RWPE2 (cell line): ENCODE data around the gene KIAA1755.
A peak's percentile ranks its signal among the peaks of the same experiment; 100 is the strongest.

Experiments
- ATAC-seq: fragments of 200-7000 bp; cut with Tn5 transposase; 3 replicates; pipeline ENCODE4 v1.9.1; 2021; ENCODE audit warnings: low read depth
- DNase-seq: peaks from one replicate; pipeline ENCODE4 v3.0.0-alpha.2; 2020; ENCODE audit warnings: low spot score
- H3K27ac ChIP-seq: fragments of 450-650 bp; 2 replicates; pipeline ENCODE4 v1.5.1; 2017; ENCODE audit warnings: mild to moderate bottlenecking; ENCODE audit not compliant: poor library complexity, severe bottlenecking
- H3K27me3 ChIP-seq: fragments of 250-450 bp; sonication (Bioruptor Pico); 2 replicates; pipeline ENCODE4 v1.5.1; 2021; ENCODE audit warnings: mild to moderate bottlenecking, moderate library complexity; ENCODE audit not compliant: insufficient read depth, poor library complexity, severe bottlenecking
- H3K36me3 ChIP-seq: fragments of 250-450 bp; sonication (Bioruptor Pico); 2 replicates; pipeline ENCODE4 v1.5.1; 2020; ENCODE audit warnings: low read depth, mild to moderate bottlenecking, moderate library complexity
- H3K4me1 ChIP-seq: fragments of 250-450 bp; sonication (Bioruptor Pico); 2 replicates; pipeline ENCODE4 v1.5.1; 2021; ENCODE audit warnings: mild to moderate bottlenecking, moderate library complexity; ENCODE audit not compliant: insufficient read depth, poor library complexity, severe bottlenecking
- H3K4me3 ChIP-seq: fragments of 250-450 bp; sonication (Bioruptor Pico); 2 replicates; pipeline ENCODE4 v1.5.1; 2021; ENCODE audit warnings: mild to moderate bottlenecking, moderate library complexity; ENCODE audit not compliant: severe bottlenecking
- H3K9me3 ChIP-seq: fragments of 250-450 bp; sonication (Bioruptor Pico); 2 replicates; pipeline ENCODE4 v1.5.1; 2021; ENCODE audit warnings: mild to moderate bottlenecking, moderate library complexity; ENCODE audit not compliant: severe bottlenecking
- TF ChIP-seq, protein P1 (sequence below): fragments of 450-650 bp; IDR thresholded peaks from one replicate; pipeline ENCODE4 v1.5.1; 2017; ENCODE audit warnings: mild to moderate bottlenecking, moderate library complexity; ENCODE audit not compliant: poor library complexity, severe bottlenecking

Gene KIAA1755, protein sequence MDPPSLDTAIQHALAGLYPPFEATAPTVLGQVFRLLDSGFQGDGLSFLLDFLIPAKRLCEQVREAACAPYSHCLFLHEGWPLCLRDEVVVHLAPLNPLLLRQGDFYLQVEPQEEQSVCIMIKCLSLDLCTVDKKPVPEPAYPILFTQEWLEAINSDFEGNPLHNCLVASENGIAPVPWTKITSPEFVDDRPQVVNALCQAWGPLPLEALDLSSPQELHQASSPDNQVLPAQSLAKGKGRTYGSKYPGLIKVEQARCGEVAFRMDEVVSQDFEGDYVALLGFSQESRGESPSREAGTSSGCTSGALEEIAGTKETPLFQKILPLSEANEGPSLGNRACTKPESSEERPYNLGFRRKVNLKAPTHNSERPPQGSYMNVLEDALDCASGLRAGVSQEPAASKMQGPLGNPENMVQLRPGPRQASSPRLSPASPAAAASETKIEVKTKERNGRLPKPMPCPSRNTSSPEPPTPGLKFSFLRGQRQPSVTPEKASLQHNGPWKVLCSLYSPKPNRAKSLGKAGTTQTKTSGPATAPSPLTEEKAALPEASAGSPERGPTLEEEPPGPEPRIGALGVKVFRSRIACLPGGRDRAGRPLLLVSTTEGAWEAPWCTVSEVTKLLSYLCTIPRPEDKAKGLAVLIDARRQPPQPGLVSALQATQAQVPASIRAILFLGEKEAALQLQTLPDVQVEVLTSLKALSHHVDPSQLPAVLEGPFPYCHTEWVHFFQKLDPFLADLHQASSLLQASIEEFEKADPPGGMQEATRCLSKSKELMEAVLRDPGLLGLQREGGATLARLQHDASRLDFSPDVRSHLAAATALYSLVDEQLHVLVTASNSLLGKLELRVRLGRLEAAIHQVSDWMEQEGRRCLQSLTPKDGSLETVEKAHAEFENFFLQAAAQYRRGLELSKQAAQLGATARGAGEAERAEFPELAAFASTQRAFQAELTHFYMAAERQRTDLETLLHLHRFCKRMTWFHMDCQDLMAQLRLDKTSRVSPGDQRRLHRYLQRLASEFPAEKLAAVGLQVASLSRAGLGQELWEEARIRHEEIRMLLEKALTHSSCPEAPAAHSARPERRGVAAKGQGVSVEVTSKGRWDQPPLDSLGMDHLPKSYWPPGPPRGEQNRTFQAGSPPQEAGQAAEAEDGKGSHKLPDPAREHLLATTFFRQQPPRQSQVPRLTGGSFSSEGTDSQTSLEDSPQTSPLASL

DNA sequence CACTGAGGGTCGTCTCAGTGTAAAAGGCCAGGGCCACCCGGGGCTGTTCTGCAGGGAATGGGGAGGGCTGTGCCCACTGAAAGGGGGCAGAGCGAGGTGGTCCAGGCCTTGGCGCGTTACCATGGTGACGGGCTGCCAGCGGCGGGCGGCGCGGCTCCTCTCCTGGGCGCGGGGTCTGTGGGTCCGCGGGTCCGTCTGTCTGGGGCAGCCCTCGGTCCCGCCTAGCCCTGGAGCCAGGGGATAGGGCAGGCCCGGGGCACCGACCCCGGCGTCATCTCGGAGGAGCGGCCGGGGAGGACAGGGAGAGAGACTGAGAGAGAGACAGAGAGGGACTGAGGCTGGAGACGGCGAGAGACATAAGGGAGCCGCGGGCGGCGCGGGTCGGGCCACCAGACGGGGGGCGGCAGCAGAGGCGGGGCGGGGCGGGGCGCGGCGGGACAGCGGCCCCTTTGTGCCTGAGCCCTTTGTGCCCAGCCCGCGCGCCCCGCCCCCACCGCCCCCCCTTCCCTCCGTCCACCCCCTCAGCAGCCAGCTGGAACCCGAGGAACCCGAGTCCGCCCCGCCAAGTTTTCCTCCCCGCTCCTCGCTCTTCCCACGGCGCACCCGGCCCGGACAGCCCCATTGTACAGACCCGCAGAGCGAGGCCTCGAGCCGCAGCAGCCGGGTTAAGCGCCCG lies at the start of gene KIAA1755:
Gene KIAA1755 (minus strand): TSS at position 358 of the 676 bp plus-strand sequence. CDS start 235 bp downstream, at position 123.
- H3K9me3 ChIP-seq: no peaks in the 10 kb centered on the region
- TF ChIP-seq, protein P1, sequence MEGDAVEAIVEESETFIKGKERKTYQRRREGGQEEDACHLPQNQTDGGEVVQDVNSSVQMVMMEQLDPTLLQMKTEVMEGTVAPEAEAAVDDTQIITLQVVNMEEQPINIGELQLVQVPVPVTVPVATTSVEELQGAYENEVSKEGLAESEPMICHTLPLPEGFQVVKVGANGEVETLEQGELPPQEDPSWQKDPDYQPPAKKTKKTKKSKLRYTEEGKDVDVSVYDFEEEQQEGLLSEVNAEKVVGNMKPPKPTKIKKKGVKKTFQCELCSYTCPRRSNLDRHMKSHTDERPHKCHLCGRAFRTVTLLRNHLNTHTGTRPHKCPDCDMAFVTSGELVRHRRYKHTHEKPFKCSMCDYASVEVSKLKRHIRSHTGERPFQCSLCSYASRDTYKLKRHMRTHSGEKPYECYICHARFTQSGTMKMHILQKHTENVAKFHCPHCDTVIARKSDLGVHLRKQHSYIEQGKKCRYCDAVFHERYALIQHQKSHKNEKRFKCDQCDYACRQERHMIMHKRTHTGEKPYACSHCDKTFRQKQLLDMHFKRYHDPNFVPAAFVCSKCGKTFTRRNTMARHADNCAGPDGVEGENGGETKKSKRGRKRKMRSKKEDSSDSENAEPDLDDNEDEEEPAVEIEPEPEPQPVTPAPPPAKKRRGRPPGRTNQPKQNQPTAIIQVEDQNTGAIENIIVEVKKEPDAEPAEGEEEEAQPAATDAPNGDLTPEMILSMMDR: no peak
- no peak within 1 kb of the TSS for H3K4me3 ChIP-seq
- DNase-seq (peak; percentile 82), ATAC-seq (peak; percentile 34; the same call in 2 of the 3 replicates)
- no peaks in the 10 kb centered on the region for H3K4me1 ChIP-seq
- H3K27me3 ChIP-seq: peaks cover 16% of the 10 kb centered on the region
- H3K27ac ChIP-seq: no peak within 1 kb of the TSS
- H3K36me3 ChIP-seq: no peaks in the 10 kb centered on the region

DNA sequence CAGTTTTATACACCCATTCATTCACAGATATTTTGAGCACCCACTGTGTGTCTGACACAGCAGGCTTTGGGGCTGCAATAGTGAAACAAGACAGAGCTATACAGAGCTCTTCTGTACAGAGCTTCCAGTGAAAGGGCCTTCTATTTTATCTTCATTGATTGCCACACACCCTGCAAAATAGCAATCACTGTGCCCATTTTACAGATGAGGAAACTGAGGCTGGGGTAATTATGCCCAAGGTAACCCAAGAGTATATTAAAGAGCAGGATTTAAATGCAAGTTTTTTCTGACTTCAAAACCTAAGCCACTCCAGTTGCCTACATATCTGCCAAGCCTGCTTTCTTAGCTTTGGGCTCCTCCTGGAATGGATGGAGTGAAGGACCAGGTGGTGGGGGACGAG lies 47.9 kb upstream of the KIAA1755 start:
- ATAC-seq (no peak), DNase-seq (no peak)
- H3K27ac ChIP-seq: no peak overlapping the region
- H3K4me3 ChIP-seq: no peak overlapping the region
- TF ChIP-seq, protein P1: no peak
- no peaks in the 10 kb centered on the region for H3K36me3 ChIP-seq
- no peaks in the 10 kb centered on the region for H3K27me3 ChIP-seq
- H3K4me1 ChIP-seq: no peaks in the 10 kb centered on the region
- no peaks in the 10 kb centered on the region for H3K9me3 ChIP-seq

DNA sequence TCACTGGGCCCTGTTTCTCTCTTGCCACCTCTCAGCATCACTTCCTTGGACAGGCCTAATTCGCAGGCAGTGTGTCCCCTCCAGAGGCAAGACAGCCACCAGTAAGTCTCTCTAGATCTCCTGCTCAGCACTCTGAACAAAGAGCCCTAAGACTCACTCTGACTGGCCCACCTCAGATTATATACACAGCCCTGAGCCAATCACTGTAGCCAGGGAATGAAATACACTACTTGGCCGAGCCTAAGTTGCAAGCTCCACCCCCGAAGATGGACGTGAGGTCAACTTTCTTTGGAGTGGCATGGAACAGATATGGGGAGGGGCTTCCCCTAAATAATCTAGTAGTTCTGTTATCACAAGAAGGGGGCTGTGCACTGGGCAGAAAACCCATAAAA lies 47.5 kb upstream of the KIAA1755 start:
- Histone ChIP-seq H3K27ac (no peak overlapping the region), H3K27me3 (no peaks in the 10 kb centered on the region), H3K4me1 (no peaks in the 10 kb centered on the region), H3K9me3 (no peaks in the 10 kb centered on the region), H3K4me3 (no peak overlapping the region), H3K36me3 (no peaks in the 10 kb centered on the region)
- ATAC-seq (no peak), DNase-seq (no peak)
- TF ChIP-seq, protein P1: no peak

DNA sequence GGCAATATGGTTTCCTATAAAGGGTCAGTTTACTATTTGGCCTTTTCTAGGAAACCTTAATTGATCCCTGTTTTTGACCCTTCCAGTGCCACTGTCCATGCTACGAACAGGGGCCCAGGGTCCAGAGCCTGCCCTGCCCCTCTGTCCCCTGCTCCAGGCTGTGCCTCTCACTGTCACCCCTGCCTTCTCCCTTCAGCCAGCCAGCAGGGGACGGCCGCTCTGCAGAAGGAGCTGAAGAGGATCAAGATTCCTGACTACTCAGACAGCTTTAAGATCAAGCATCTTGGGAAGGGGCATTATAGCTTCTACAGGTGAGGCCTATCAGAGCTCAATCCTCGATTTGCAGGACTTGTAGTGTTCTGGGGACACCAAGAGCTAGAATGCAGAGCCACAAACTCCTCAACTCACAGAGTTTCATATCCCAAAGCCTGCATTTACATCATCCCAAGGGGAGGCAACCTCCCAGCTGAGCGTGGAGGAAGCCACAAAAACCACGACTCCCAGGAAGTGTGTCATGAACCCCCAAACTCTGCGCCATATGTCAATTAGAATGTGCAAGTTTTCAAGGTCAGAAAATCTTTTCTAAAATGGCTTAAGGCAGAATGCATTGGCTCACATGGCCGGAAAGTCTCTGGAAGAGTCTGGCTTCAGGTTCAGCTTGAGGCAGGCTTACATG lies 47.0 kb upstream of the KIAA1755 start:
- Histone ChIP-seq H3K27ac (no peak overlapping the region), H3K27me3 (no peaks in the 10 kb centered on the region), H3K4me1 (no peaks in the 10 kb centered on the region), H3K4me3 (no peak overlapping the region), H3K9me3 (no peaks in the 10 kb centered on the region), H3K36me3 (no peaks in the 10 kb centered on the region)
- TF ChIP-seq, protein P1: no peak
- no peak for ATAC-seq
- no peak for DNase-seq
